HG03565 (cell line): Measurements from ENCODE around the gene GPX6.
"Not testable (repeated sequence)": the region's sequence is repeated elsewhere in the genome, so short reads cannot be mapped to it uniquely, and the experiment has no call there.

Source experiments
- ATAC-seq: cut with Tn5 transposase; IDR thresholded peaks from one replicate; pipeline ENCODE4 v1.9.1; 2021; ENCODE audit warnings: mild to moderate bottlenecking, moderate library complexity; ENCODE audit not compliant: unreplicated experiment

Gene GPX6

GRCh38 chr6:28515676-28516075 lies at the start of gene GPX6:
Gene GPX6 (minus strand): TSS chr6:28515793. CDS start chr6:28515743, 50 bp downstream.
- no peak for ATAC-seq

- no peak for ATAC-seq
These were observed 48.0 kb upstream of the GPX6 start for GRCh38 chr6:28563430-28564095.

- no peak for ATAC-seq
These were observed 43.0 kb upstream of the GPX6 start for GRCh38 chr6:28558629-28559028.

- ATAC-seq: no peak
These were observed 39.5 kb upstream of the GPX6 start for GRCh38 chr6:28555136-28555535.

GRCh38 chr6:28553986-28554881 lies 38.6 kb upstream of the GPX6 start:
- no peak for ATAC-seq

- ATAC-seq: no peak
These were observed 37.9 kb upstream of the GPX6 start for GRCh38 chr6:28553384-28553985.

GRCh38 chr6:28551891-28552666 lies 36.5 kb upstream of the GPX6 start:
- ATAC-seq: no peak

GRCh38 chr6:28547003-28547402 lies 31.4 kb upstream of the GPX6 start:
- not testable (repeated sequence) for ATAC-seq

GRCh38 chr6:28545955-28546354 lies 30.4 kb upstream of the GPX6 start:
- no peak for ATAC-seq

GRCh38 chr6:28543651-28544610 lies 28.3 kb upstream of the GPX6 start:
- ATAC-seq: no peak

- no peak for ATAC-seq
These were observed 27.1 kb upstream of the GPX6 start for GRCh38 chr6:28542440-28543296.

GRCh38 chr6:28541996-28542395 lies 26.4 kb upstream of the GPX6 start:
- ATAC-seq: no peak

- no peak for ATAC-seq
These were observed 22.0 kb upstream of the GPX6 start for GRCh38 chr6:28537509-28538140.

GRCh38 chr6:28537065-28537464 lies 21.5 kb upstream of the GPX6 start:
- ATAC-seq: no peak

- no peak for ATAC-seq
These were observed 19.3 kb upstream of the GPX6 start for GRCh38 chr6:28534875-28535274.

- ATAC-seq: no peak
These were observed 18.7 kb upstream of the GPX6 start for GRCh38 chr6:28534306-28534705.

- no peak for ATAC-seq
These were observed 16.0 kb upstream of the GPX6 start for GRCh38 chr6:28531479-28532128.

- no peak for ATAC-seq
These were observed 15.2 kb upstream of the GPX6 start for GRCh38 chr6:28530777-28531176.
